ENCODE measurements around the gene FHIT.

Gene FHIT

GRCh38 chr3:59927056-59927455 is 1324.2 kb downstream of the FHIT start:
- in situ Hi-C loops (cut with MboI; ENCODE audit: low sequenced_read_pairs) = no loop called here

GRCh38 chr3:59925946-59926345 is 1325.3 kb downstream of the FHIT start:
- in situ Hi-C loops (cut with MboI; ENCODE audit: low sequenced_read_pairs) = no loop called here

GRCh38 chr3:59922192-59922591 is 1329.1 kb downstream of the FHIT start:
- in situ Hi-C loops (cut with MboI; ENCODE audit: low sequenced_read_pairs) = no loop called here

GRCh38 chr3:59920822-59921221 is 1330.4 kb downstream of the FHIT start:
- in situ Hi-C loops (cut with MboI; ENCODE audit: low sequenced_read_pairs) = no loop called here

GRCh38 chr3:59919586-59919985 is 1331.7 kb downstream of the FHIT start:
- in situ Hi-C loops (cut with MboI; ENCODE audit: low sequenced_read_pairs) = no loop called here

- in situ Hi-C loops (cut with MboI; ENCODE audit: low sequenced_read_pairs) = no loop called here
Observed at GRCh38 chr3:59914251-59914650, 1337.0 kb downstream of the FHIT start.

GRCh38 chr3:59913645-59914044 is 1337.6 kb downstream of the FHIT start:
- in situ Hi-C loops (cut with MboI; ENCODE audit: low sequenced_read_pairs) = no loop called here

GRCh38 chr3:59908701-59909100 is 1342.6 kb downstream of the FHIT start:
- in situ Hi-C loops (cut with MboI; ENCODE audit: low sequenced_read_pairs) = no loop called here

- in situ Hi-C loops (cut with MboI; ENCODE audit: low sequenced_read_pairs) = no loop called here
Observed at GRCh38 chr3:59908280-59908679, 1343.0 kb downstream of the FHIT start.

- in situ Hi-C loops (cut with MboI; ENCODE audit: low sequenced_read_pairs) = no loop called here
Observed at GRCh38 chr3:59904296-59904695, 1347.0 kb downstream of the FHIT start.

- in situ Hi-C loops (cut with MboI; ENCODE audit: low sequenced_read_pairs) = no loop called here
Observed at GRCh38 chr3:59899061-59899460, 1352.2 kb downstream of the FHIT start.

- in situ Hi-C loops (cut with MboI; ENCODE audit: low sequenced_read_pairs) = no loop called here
Observed at GRCh38 chr3:59895972-59896371, 1355.3 kb downstream of the FHIT start.

- in situ Hi-C loops (cut with MboI; ENCODE audit: low sequenced_read_pairs) = no loop called here
Observed at GRCh38 chr3:59894425-59895121, 1356.7 kb downstream of the FHIT start.

- in situ Hi-C loops (cut with MboI; ENCODE audit: low sequenced_read_pairs) = no loop called here
Observed at GRCh38 chr3:59890639-59891038, 1360.6 kb downstream of the FHIT start.

- in situ Hi-C loops (cut with MboI; ENCODE audit: low sequenced_read_pairs) = no loop called here
Observed at GRCh38 chr3:59886790-59887189, 1364.5 kb downstream of the FHIT start.

- in situ Hi-C loops (cut with MboI; ENCODE audit: low sequenced_read_pairs) = no loop called here
Observed at GRCh38 chr3:59885899-59886400, 1365.3 kb downstream of the FHIT start.

- in situ Hi-C loops (cut with MboI; ENCODE audit: low sequenced_read_pairs) = no loop called here
Observed at GRCh38 chr3:59885101-59885500, 1366.2 kb downstream of the FHIT start.

- in situ Hi-C loops (cut with MboI; ENCODE audit: low sequenced_read_pairs) = no loop called here
Observed at GRCh38 chr3:59884409-59884808, 1366.8 kb downstream of the FHIT start.

GRCh38 chr3:59882746-59883145 is 1368.5 kb downstream of the FHIT start:
- in situ Hi-C loops (cut with MboI; ENCODE audit: low sequenced_read_pairs) = no loop called here

GRCh38 chr3:59880717-59881116 is 1370.5 kb downstream of the FHIT start:
- in situ Hi-C loops (cut with MboI; ENCODE audit: low sequenced_read_pairs) = no loop called here

GRCh38 chr3:59879031-59879581 is 1372.1 kb downstream of the FHIT start:
- in situ Hi-C loops (cut with MboI; ENCODE audit: low sequenced_read_pairs) = no loop called here

- in situ Hi-C loops (cut with MboI; ENCODE audit: low sequenced_read_pairs) = no loop called here
Observed at GRCh38 chr3:59878038-59878427, 1373.2 kb downstream of the FHIT start.

Data from HL-60/S4 treated with retinoic acid at 250 ng/mL for 4 days and 3 days (cell line).